GM12891 (cell line): ENCODE data around the gene AP2A2.

Source experiments
- DNase-seq: peaks from one replicate; pipeline ENCODE4 v3.0.0; 2011; ENCODE audit warnings: low spot score; ENCODE audit not compliant: insufficient read length
- FAIRE-seq: peaks from 2 replicates; lab custom pipeline; 2011; peaks lifted over from hg19 to GRCh38; lab: Jason Lieb, UNC
- PAX5 ChIP-seq: IDR thresholded peaks from 2 replicates; pipeline ENCODE4 v1.6.1; 2011; ENCODE audit warnings: low read length, moderate library complexity, mild to moderate bottlenecking; ENCODE audit not compliant: insufficient read depth, severe bottlenecking
- POLR2A ChIP-seq: IDR thresholded peaks from 2 replicates; pipeline ENCODE4 v1.6.1; 2011; ENCODE audit warnings: low read depth, low read length, control low read depth
- POLR2AphosphoS5 ChIP-seq: IDR thresholded peaks from 2 replicates; pipeline ENCODE4 v1.6.1; 2011; ENCODE audit warnings: low read depth, low read length, control low read depth
- POU2F2 ChIP-seq: IDR thresholded peaks from 2 replicates; pipeline ENCODE4 v1.6.1; 2011; ENCODE audit warnings: low read depth, mild to moderate bottlenecking, control low read depth, low read length, moderate library complexity
- SPI1 ChIP-seq: IDR thresholded peaks from 2 replicates; pipeline ENCODE4 v1.6.1; 2011; ENCODE audit warnings: low read depth, low read length, control low read depth
- TAF1 ChIP-seq: IDR thresholded peaks from 2 replicates; pipeline ENCODE4 v1.6.1; 2011; ENCODE audit warnings: low read depth, low read length, control low read depth

The AP2A2 gene

DNA sequence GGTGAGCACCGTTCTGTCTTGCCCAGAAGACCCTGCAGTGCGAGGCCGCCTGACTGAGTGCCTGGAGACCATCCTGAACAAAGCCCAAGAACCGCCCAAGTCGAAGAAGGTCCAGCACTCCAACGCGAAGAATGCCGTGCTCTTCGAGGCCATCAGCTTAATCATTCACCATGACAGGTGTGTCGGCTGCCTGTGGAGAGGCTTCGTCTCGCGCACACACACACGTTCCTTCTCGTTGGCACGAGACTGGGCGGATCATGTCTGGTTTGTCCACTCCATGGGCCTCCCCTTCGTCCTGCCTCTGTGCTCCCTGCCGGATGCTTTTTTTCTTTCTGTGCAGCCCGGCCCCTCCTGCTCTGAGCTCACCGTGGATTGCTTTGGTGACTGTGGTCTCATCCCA lies 59.7 kb downstream of the AP2A2 start:
- no peak for FAIRE-seq
- no peak for DNase-seq
- TF ChIP-seq PAX5 (no peak), TAF1 (no peak)

DNA sequence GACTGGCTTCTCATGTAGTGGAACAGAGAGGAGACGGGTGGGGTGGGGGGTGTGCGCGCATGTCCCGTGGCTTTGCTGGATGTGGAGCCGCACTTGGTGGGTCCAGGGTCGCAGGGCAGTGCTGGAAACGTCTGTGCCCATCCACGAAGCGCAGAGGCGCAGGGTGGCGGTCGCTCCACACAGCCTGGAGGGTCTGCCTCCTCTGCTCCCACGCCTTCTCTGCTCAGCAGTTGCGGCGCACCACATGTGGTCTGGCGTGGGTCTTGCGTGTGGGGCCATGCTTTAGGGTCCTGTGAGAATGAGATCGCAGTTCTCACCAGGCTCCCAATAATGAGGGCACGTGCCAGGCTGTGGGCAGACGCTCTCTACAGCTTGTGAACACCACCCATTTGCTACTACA lies 60.2 kb downstream of the AP2A2 start:
- DNase-seq (no peak), FAIRE-seq (no peak)
- TF ChIP-seq SPI1 (no peak), TAF1 (no peak), POU2F2 (no peak), POLR2A (no peak), POLR2AphosphoS5 (no peak), PAX5 (no peak)

- TF ChIP-seq POLR2A = no peak
- no peak for TF ChIP-seq POU2F2
- no peak for TF ChIP-seq PAX5
- no peak for TF ChIP-seq SPI1
- no peak for TF ChIP-seq POLR2AphosphoS5
- no peak for TF ChIP-seq TAF1
- DNase-seq (no peak), FAIRE-seq (no peak)
Measured at GRCh38 chr11:986270-986951, 60.7 kb downstream of the AP2A2 start.

DNA sequence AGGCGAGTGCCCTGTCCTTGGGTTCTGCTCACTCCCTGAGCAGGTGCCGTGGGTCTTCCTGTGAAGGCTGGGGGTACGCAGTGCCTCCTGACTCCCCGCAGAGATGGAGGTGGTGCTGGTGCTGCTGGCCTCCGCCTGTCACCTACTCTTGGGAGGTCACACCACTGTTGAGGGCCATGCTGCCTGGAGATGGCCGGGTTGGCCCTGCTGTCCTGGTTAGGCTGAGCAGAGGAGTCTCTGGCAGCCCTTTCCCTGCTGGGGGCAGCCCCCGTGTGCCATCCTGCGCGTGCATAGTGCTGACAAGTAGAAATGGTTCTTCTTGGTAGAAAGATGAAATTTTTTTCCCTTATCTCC lies 61.3 kb downstream of the AP2A2 start:
- TF ChIP-seq POU2F2 (no peak), PAX5 (no peak), SPI1 (no peak), POLR2A (no peak), POLR2AphosphoS5 (no peak), TAF1 (no peak)
- FAIRE-seq (no peak), DNase-seq (no peak)

- no peak for TF ChIP-seq POU2F2
- no peak for TF ChIP-seq POLR2A
- no peak for TF ChIP-seq PAX5
- no peak for TF ChIP-seq POLR2AphosphoS5
- TF ChIP-seq TAF1 = no peak
- TF ChIP-seq SPI1 = no peak
- FAIRE-seq (no peak), DNase-seq (no peak)
Measured at GRCh38 chr11:987671-988070, 62.0 kb downstream of the AP2A2 start.

DNA sequence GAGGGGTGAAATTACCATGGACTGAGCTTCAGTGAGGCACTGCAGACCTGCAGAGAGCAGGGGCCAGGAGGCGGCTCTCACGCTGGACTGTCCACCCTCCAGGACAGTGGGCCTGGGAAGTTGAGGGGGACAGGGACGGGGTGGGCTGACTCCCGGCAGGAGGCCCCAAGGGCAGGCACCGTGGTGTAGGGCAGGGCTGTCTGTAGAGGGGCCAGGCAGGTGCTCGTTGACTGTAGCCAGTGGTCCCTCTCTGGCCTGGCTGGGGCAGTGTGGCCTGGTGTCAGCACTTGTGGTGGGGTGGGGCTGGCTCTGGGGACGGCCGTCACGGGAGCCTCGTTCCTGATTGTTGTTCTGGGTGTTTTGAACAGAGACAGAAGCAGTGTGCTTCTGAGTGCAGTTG lies 64.4 kb downstream of the AP2A2 start:
- FAIRE-seq (no peak), DNase-seq (no peak)

DNA sequence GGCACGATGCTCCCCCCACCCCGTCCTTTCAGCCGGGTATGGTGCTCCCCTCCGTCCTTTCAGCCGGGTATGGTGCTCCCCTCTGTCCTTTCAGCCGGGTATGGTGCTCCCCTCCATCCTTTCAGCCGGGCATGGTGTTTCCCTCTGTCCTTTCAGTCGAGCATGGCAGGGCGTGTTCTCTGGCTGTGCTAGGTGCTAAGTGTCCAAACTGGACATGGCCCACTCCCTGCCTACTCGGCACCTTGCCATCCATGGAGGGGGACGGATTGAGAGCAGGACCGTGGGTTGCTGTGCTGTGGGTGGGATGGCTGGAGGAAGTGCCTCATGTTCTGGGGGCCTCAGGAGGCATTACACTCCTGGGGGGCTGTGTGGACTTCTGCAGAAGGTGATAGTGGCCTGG lies 65.4 kb downstream of the AP2A2 start:
- FAIRE-seq = no peak
- DNase-seq = no peak
- TF ChIP-seq POLR2A (no peak), POLR2AphosphoS5 (no peak), SPI1 (no peak), POU2F2 (no peak), TAF1 (no peak), PAX5 (no peak)

More for the DNA sequence above, 64.4 kb downstream of the AP2A2 start:
- TF ChIP-seq POU2F2 (no peak), PAX5 (no peak), SPI1 (no peak), POLR2A (no peak), TAF1 (no peak), POLR2AphosphoS5 (no peak)

GRCh38 chr11:991711-992307 lies 66.1 kb downstream of the AP2A2 start:
- no peak for DNase-seq
- FAIRE-seq = no peak
- TF ChIP-seq TAF1 (no peak), POLR2AphosphoS5 (no peak), PAX5 (no peak), POLR2A (no peak), SPI1 (no peak), POU2F2 (no peak)

DNA sequence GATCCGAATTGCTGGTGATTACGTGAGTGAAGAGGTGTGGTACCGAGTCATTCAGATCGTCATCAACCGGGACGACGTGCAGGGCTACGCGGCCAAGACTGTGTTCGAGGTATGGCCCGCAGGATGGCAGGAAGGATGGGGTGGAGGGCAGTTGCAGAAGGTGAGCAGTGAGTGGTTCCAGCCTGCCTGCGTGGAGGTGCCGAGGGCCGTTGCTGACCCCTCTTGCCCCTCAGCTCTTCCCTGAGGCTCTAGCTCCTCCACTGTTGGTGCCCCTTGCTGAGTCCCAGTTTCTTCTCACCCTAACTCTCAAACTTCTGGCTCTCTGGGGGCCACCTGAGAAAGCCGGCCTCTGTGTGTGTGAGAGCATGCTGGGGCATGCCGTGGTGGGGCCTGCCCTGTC lies 66.9 kb downstream of the AP2A2 start:
- FAIRE-seq (no peak), DNase-seq (no peak)
- TF ChIP-seq POLR2AphosphoS5 (no peak), PAX5 (no peak), POU2F2 (no peak), TAF1 (no peak), POLR2A (no peak), SPI1 (no peak)

DNA sequence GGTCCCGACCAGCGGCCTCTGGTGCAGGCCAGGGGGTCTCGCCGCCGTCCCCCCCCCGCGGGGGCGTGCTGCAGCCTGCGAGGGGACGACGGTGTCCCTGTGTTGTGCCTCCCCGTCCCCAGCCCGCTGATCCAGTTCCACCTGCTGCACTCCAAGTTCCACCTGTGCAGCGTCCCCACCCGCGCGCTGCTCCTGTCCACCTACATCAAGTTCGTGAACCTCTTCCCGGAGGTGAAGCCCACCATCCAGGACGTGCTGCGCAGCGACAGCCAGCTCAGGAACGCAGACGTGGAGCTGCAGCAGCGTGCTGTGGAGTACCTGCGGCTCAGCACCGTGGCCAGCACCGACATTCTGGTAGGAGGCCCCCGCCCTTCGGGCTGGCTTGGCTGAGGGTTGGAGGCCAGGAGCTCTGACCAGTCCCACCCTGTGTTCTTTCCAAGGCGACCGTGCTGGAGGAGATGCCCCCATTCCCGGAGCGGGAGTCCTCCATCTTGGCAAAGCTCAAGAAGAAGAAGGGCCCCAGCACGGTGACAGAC lies 68.0 kb downstream of the AP2A2 start:
- no peak for TF ChIP-seq PAX5
- no peak for TF ChIP-seq TAF1
- TF ChIP-seq POLR2AphosphoS5 = no peak
- TF ChIP-seq SPI1 = no peak
- no peak for TF ChIP-seq POU2F2
- TF ChIP-seq POLR2A = no peak
- FAIRE-seq = no peak

More for the DNA sequence above, 68.0 kb downstream of the AP2A2 start:
- DNase-seq = no peak
